ENCODE results near the gene VTI1B. TPM values are rescaled to one million over a fixed set of nuclear protein-coding genes. Genes with fewer than 3 reads are reported as not detected.
A peak's percentile ranks its signal among the peaks of the same experiment; 100 is the strongest.

The VTI1B gene
- polyA plus RNA-seq, 2 of the 4 experiments (the other 2 are of a cell fraction), result 77.5 to 102 TPM

DNA sequence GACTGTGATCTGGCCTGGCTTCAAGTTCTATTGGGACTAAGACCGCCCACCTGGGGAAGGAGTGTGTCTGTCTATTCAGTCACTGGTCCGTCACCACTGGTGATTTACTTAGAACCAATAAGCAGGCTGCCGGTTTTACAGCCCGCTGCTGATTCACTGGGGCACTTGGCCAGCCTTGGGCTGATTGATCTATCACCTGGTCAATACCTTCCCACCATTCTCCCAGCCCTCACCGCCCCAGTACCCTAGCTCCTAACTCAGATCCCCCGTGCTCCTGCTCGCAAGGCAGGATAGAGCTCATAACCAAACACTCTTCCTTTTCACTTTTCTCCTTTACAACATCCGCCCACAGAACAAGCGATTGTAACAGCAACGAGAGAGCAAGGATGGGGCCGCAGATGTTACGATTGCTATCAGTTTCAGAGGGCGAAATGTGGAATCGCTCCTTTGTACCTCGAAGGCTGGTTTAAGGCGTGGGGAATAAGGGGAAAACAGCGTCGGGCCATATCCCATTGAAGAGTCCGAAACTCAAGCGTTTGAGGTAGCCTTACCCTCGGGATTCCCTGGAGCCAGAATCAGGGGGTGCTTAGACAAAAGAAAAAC lies 20.5 kb upstream of the VTI1B start:
- Histone ChIP-seq H3K4me3 (peak overlapping the region; percentile 96), H3K4me2 (peak overlapping the region; percentile 68), H3K27ac (peak overlapping the region; percentile 89 to 93), H3K4me1 (peaks cover 21% of the 10 kb centered on the region), H3K9me3 (no peaks in the 10 kb centered on the region)
- 1% methylated on average over 21 of the region's 21 CpGs for WGBS (ENCODE audit: missing lambda C conversion rate)
- ChIA-PET POLR2A (interaction anchor here (0.5 to 2.3 kb wide), 13 partner anchors 9 to 1098 kb away, joined by 3 to 22 read pairs (median 4); partner anchors contain the start of genes VTI1B and ZFP36L1), CTCF (interaction anchor here (1.0 to 3.1 kb wide), 4 partner anchors 9 to 110 kb away, joined by 3 to 26 read pairs (median 8); partner anchors contain the start of gene VTI1B)
- FAIRE-seq (no peak), DNase-seq (ENCODE audit: low read depth in 1 of 2, low spot score in 1 of 2) (peak; percentile 89 to 95), ATAC-seq (peak; percentile 86 to 95)
- TF ChIP-seq, protein P1, sequence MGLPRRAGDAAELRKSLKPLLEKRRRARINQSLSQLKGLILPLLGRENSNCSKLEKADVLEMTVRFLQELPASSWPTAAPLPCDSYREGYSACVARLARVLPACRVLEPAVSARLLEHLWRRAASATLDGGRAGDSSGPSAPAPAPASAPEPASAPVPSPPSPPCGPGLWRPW (IDR thresholded peaks at IDR 0.05), result no peak
- no peak for TF ChIP-seq MYC (IDR thresholded peaks at IDR 0.05; ENCODE audit: borderline replicate concordance, low read length)
- TF ChIP-seq, protein P2, sequence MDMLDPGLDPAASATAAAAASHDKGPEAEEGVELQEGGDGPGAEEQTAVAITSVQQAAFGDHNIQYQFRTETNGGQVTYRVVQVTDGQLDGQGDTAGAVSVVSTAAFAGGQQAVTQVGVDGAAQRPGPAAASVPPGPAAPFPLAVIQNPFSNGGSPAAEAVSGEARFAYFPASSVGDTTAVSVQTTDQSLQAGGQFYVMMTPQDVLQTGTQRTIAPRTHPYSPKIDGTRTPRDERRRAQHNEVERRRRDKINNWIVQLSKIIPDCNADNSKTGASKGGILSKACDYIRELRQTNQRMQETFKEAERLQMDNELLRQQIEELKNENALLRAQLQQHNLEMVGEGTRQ (IDR thresholded peaks at IDR 0.05), result no peak
- TF ChIP-seq, protein P3, sequence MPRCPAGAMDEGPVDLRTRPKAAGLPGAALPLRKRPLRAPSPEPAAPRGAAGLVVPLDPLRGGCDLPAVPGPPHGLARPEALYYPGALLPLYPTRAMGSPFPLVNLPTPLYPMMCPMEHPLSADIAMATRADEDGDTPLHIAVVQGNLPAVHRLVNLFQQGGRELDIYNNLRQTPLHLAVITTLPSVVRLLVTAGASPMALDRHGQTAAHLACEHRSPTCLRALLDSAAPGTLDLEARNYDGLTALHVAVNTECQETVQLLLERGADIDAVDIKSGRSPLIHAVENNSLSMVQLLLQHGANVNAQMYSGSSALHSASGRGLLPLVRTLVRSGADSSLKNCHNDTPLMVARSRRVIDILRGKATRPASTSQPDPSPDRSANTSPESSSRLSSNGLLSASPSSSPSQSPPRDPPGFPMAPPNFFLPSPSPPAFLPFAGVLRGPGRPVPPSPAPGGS (IDR thresholded peaks at IDR 0.05), result no peak
- TF ChIP-seq POLR2A (IDR thresholded peaks at IDR 0.05; ENCODE audit: low read length), result peak; percentile 41
- TF ChIP-seq, protein P4, sequence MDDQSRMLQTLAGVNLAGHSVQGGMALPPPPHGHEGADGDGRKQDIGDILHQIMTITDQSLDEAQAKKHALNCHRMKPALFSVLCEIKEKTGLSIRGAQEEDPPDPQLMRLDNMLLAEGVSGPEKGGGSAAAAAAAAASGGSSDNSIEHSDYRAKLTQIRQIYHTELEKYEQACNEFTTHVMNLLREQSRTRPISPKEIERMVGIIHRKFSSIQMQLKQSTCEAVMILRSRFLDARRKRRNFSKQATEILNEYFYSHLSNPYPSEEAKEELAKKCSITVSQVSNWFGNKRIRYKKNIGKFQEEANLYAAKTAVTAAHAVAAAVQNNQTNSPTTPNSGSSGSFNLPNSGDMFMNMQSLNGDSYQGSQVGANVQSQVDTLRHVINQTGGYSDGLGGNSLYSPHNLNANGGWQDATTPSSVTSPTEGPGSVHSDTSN (IDR thresholded peaks at IDR 0.05), result no peak
- 0 out of 2 replicates have a peak, but pooled peaks have one; percentile 17 for TF ChIP-seq TFCP2L1 (CRISPR knock-in tag; IDR thresholded peaks at IDR 0.05)
- TF ChIP-seq RARB (CRISPR knock-in tag; IDR thresholded peaks at IDR 0.05), result no peak
- no peak for TF ChIP-seq GATA3 (IDR thresholded peaks at IDR 0.05; ENCODE audit: borderline replicate concordance)
- no peak for TF ChIP-seq FOSL2 (IDR thresholded peaks at IDR 0.05)
- TF ChIP-seq FOSL2 (CRISPR knock-in tag; IDR thresholded peaks at IDR 0.05), result peak; percentile 30; the same call in 1 of the 2 replicates
- no peak for TF ChIP-seq JUNB (IDR thresholded peaks at IDR 0.05)

DNA sequence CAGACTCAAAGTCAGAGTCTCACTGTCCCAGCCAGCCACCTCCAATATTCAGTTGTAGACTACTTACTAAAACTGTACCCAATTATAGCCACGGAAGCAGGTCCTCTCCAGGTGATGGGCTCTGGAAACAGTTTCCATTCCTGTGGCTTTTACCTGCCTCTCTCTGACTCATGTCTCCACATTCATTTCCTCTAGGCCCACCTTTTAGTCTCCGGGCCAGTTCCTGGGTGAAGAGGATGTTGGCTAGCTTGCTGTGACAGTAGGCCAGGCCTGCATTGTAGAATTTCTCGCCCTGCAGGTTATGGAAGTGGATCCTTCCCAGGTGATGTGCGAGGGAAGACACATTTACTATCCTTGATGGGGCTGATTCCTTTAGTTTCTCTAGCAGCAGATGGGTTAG lies 15.6 kb upstream of the VTI1B start:
- no peak overlapping the region for H3K4me3 ChIP-seq
- H3K9me3 ChIP-seq, result no peaks in the 10 kb centered on the region
- FAIRE-seq, result no peak
- no peak for DNase-seq (ENCODE audit: low read depth in 1 of 2, low spot score in 1 of 2)
- H3K4me2 ChIP-seq, result no peak overlapping the region
- H3K27ac ChIP-seq, result no peak overlapping the region
- TF ChIP-seq NR3C1 (IDR thresholded peaks at IDR 0.05) (no peak), KDM5A (IDR thresholded peaks at IDR 0.05) (no peak), CBX2 (IDR thresholded peaks at IDR 0.05; ENCODE audit: borderline replicate concordance, low read depth) (no peak)
- POLR2A ChIA-PET, result no interaction called here
- CTCF ChIA-PET, result interaction anchor here (0.8 to 3.5 kb wide), 5 partner anchors 12 to 105 kb away, joined by 3 to 24 read pairs (median 4); no protein-coding TSS in a partner anchor
- 93% methylated on average over 4 of the region's 4 CpGs for WGBS (ENCODE audit: missing lambda C conversion rate)
- peaks cover 17% of the 10 kb centered on the region for H3K4me1 ChIP-seq
- no peak for ATAC-seq

GRCh38 chr14:67683842-67684241 lies 9.4 kb upstream of the VTI1B start:
- DNase-seq (ENCODE audit: low read depth in 1 of 2, low spot score in 1 of 2), result no peak
- no peaks in the 10 kb centered on the region for H3K9me3 ChIP-seq
- no peak for ATAC-seq
- H3K4me2 ChIP-seq, result no peak overlapping the region
- peaks cover 4% of the 10 kb centered on the region; the same call in 2 of the 3 replicates for H3K4me1 ChIP-seq
- POLR2A ChIA-PET, result no interaction called here
- FAIRE-seq, result no peak
- CTCF ChIA-PET, result interaction anchor here (1.0 to 1.2 kb wide), 3 partner anchors 9 to 100 kb away, joined by 3 to 6 read pairs (median 4); no protein-coding TSS in a partner anchor
- TF ChIP-seq JUNB (IDR thresholded peaks at IDR 0.05) (no peak), MAX (IDR thresholded peaks at IDR 0.05) (no peak), MAFK (IDR thresholded peaks at IDR 0.05; ENCODE audit: partially characterized antibody) (no peak), KDM1A (IDR thresholded peaks at IDR 0.05; ENCODE audit: low read depth) (no peak), NFE2L2 (conservative IDR thresholded peaks at IDR 0.05; ENCODE audit: low read length) (no peak)
- TF ChIP-seq, protein P1 (IDR thresholded peaks at IDR 0.05), result no peak
- no peak overlapping the region for H3K27ac ChIP-seq
- H3K4me3 ChIP-seq, result no peak overlapping the region

All from A549 (cell line).